ENCODE results near the gene DGKH. TPM values are rescaled to one million over a fixed set of nuclear protein-coding genes. Genes with fewer than 3 reads are reported as not detected.
"Not testable (repeated sequence)": the region's sequence is repeated elsewhere in the genome, so short reads cannot be mapped to it uniquely, and the experiment has no call there.

The DGKH gene
- total RNA-seq, 2 experiments from 2014 or later, result 20.3 to 20.7 TPM

DNA sequence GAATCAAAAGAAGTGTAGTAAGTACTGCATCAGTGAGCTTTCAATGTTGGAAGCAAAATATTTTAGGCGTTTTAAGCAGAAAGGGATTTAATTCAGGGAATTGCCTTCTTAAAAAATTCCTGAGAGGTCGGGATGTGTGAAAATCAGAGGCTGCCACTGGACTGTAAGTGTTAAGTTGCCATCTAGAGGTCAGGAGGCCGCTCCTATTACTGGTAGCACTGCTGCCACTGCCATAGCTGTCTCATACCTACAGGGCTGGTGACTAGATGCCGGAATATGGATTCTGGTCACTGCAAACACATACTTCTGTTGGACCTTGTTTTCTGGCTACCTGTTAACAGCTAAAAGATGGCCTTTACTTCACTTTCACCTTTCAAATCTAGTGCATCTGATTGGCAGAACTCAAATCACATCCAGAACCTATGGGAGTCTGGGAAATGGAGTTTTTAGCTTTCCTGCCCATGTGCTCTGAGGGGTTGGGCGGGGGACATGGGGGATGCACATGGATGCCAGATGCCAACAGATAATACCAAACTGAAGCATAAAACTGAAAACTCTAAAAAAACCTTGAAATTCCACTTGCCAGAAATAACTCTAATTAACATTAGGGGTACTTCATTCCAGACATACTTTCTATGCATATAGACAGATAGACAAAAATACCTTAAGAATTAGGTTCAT is 29.8 kb downstream of the DGKH start:
- Mint-ChIP-seq H3K9me3 (ENCODE audit: insufficient read depth) (no peaks in the 10 kb centered on the region), H3K27ac (no peak overlapping the region), H3K36me3 (ENCODE audit: low read depth) (peaks cover 18% of the 10 kb centered on the region), H3K4me3 (no peak overlapping the region), H3K27me3 (ENCODE audit: low read depth) (no peaks in the 10 kb centered on the region), H3K4me1 (ENCODE audit: low read depth) (no peaks in the 10 kb centered on the region)
- CTCF ChIA-PET, result no interaction called here
- no peak for ATAC-seq
- DNase-seq, result no peak
- POLR2A ChIA-PET, result interaction anchor here (0.7 kb wide), 1 partner anchor 20 kb away, joined by 4 read pairs; no protein-coding TSS in a partner anchor

DNA sequence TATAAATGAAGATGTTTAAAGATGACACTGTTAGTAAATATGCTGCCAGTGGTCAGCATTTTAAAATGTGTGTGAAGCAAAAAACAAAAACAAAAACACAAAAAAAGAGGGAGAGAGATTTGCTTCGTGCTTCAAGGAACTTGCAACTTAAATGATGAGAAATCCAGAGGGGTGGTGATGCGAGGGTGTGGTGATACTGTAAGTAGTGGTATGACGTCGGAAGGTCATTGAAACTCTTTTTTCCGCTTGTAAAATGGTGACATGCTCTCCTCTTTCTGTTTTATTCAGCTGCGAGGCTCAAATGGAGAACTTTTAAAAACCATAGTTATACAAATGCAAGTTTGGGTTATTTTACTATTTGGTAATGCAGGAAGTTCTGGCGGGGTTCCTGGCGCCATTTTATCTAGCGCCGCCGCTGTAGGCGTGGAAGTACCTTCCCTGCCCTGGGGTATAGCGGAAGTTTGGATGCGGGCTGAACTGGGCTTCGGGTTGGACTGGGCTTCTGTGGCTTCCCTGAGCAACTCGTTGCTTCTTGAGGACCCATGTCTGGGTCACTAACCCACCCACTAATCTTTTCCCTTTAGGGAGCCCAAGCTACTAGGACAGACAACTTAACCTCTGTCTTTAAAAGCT is 34.8 kb downstream of the DGKH start:
- CTCF ChIA-PET, result no interaction called here
- Mint-ChIP-seq H3K27ac (no peak overlapping the region), H3K36me3 (ENCODE audit: low read depth) (peaks cover 30% of the 10 kb centered on the region), H3K4me1 (ENCODE audit: low read depth) (no peaks in the 10 kb centered on the region), H3K4me3 (no peak overlapping the region), H3K27me3 (ENCODE audit: low read depth) (no peaks in the 10 kb centered on the region), H3K9me3 (ENCODE audit: insufficient read depth) (no peaks in the 10 kb centered on the region)
- DNase-seq (no peak), ATAC-seq (no peak)
- POLR2A ChIA-PET, result no interaction called here

DNA sequence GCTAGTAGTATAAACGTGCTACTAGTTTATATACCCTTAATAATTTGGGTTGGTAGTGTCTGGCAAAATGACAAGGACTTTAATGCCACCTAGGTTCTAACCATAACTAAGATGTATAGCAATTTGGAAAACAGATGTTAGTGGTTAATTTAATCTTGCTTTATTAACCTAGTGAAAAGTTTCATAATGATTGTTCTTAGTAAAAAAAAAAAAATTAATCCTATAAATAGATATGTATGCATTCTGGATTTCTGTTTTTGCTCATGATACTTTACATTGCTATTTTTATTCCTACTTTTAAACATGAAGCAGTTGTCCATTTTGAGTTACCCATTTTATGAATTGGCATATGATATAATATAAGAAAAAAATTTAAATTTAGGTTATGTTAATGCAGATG is 36.3 kb downstream of the DGKH start:
- H3K9me3 Mint-ChIP-seq (ENCODE audit: insufficient read depth), result no peaks in the 10 kb centered on the region
- H3K4me3 Mint-ChIP-seq, result no peak overlapping the region
- no peak for ATAC-seq
- POLR2A ChIA-PET, result no interaction called here
- no peaks in the 10 kb centered on the region for H3K4me1 Mint-ChIP-seq (ENCODE audit: low read depth)
- CTCF ChIA-PET, result no interaction called here
- H3K36me3 Mint-ChIP-seq (ENCODE audit: low read depth), result peaks cover 31% of the 10 kb centered on the region
- no peak overlapping the region for H3K27ac Mint-ChIP-seq
- no peaks in the 10 kb centered on the region for H3K27me3 Mint-ChIP-seq (ENCODE audit: low read depth)
- DNase-seq, result no peak

DNA sequence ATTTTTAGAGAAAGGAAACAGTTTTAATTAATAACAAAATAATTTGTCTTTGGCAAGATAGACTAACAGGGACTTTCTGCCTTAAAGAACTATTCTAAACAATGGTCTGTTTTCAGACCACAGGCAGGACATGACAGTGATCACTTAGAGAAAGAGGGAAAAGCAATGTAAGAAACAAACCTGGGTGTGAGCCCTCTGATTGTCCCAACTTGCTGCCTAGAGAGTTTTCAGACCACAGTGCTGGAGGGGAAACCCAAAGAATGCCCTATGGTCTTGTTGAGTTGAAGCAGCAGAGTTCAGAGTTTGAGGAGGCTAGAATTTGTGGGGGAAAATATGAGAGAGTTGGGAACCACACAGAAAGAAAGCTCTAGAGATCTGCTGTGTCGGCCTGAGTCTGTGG is 38.1 kb downstream of the DGKH start:
- ChIA-PET CTCF (no interaction called here), POLR2A (no interaction called here)
- Mint-ChIP-seq H3K36me3 (ENCODE audit: low read depth) (peaks cover 31% of the 10 kb centered on the region), H3K27ac (no peak overlapping the region), H3K9me3 (ENCODE audit: insufficient read depth) (no peaks in the 10 kb centered on the region), H3K4me3 (no peak overlapping the region), H3K27me3 (ENCODE audit: low read depth) (no peaks in the 10 kb centered on the region), H3K4me1 (ENCODE audit: low read depth) (no peaks in the 10 kb centered on the region)
- DNase-seq (no peak), ATAC-seq (no peak)

DNA sequence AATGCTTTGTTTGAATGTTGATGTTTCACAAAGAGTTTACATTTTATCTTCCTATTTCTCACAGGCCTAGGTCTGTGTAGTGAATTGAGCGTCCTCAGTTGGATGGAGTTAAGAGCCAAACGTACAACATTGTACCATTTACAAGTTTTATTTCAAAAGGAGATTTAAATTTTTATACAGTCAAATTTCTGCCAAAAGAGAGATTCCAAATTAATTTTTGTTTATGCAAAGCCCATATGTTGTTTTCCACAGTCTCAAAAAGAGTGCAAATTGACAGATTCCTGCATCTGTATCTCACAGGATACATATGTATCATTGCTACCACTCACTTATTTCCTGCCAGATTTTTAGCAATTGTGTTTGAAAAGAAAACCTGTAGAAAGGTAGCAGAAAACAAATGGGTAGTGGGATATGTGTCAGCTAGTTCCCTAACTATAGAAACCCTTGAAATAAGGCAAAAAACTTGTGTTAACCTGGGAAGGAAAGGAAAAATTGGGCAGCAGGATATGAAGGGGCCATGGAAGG is 46.1 kb downstream of the DGKH start:
- CTCF ChIA-PET, result no interaction called here

GRCh38 chr13:42096222-42096621 is 47.8 kb downstream of the DGKH start:
- not testable (repeated sequence) for H3K4me3 Mint-ChIP-seq

More for the DNA sequence above, 46.1 kb downstream of the DGKH start:
- ATAC-seq, result no peak
- no peaks in the 10 kb centered on the region for H3K27me3 Mint-ChIP-seq (ENCODE audit: low read depth)
- no peak overlapping the region for H3K27ac Mint-ChIP-seq
- H3K4me3 Mint-ChIP-seq, result no peak overlapping the region
- no peak for DNase-seq
- no peaks in the 10 kb centered on the region for H3K4me1 Mint-ChIP-seq (ENCODE audit: low read depth)
- H3K9me3 Mint-ChIP-seq (ENCODE audit: insufficient read depth), result no peaks in the 10 kb centered on the region
- POLR2A ChIA-PET, result no interaction called here
- peaks cover 5% of the 10 kb centered on the region for H3K36me3 Mint-ChIP-seq (ENCODE audit: low read depth)

DNA sequence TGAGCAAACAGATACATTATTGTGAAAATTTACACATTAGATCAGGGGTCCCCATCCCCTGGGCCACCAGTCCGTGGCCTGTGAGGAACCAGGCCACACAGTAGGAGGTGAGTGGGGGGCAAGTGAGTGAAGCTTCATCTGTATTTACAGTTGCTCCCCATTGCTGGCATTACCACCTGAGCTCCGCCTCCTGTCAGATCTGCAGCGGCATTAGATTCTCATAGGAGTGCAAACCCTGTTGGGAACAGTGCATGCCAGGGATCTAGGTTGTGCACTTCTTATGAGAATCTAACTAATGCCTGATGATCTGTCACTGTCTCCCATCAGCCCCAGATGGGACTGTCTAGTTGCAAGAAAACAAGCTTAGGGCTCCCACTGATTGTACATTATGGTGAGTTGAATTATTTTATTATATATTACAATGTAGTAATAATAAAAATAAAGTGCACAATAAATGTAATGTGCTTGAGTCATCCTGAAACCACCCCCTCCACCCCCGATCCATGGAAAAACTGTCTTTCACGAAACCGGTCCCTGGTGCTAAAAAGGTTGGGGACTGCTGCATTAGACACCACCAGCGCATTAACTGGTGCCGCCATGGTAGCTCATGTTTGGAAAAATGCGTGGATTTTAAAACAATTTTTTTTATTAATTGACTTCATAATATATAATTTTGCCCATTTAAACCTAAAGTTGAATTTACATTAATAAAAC is 51.7 kb downstream of the DGKH start:
- ATAC-seq, result no peak
- Mint-ChIP-seq H3K4me3 (no peak overlapping the region), H3K36me3 (ENCODE audit: low read depth) (peaks cover 4% of the 10 kb centered on the region), H3K4me1 (ENCODE audit: low read depth) (peaks cover 7% of the 10 kb centered on the region), H3K27ac (no peak overlapping the region), H3K27me3 (ENCODE audit: low read depth) (no peaks in the 10 kb centered on the region), H3K9me3 (ENCODE audit: insufficient read depth) (no peaks in the 10 kb centered on the region)
- ChIA-PET POLR2A (no interaction called here), CTCF (no interaction called here)
- no peak for DNase-seq

More at GRCh38 chr13:42096222-42096621, 47.8 kb downstream of the DGKH start:
- POLR2A ChIA-PET; H3K27ac Mint-ChIP-seq; H3K27me3 Mint-ChIP-seq (ENCODE audit: low read depth); ATAC-seq; H3K36me3 Mint-ChIP-seq (ENCODE audit: low read depth); H3K4me1 Mint-ChIP-seq (ENCODE audit: low read depth); CTCF ChIA-PET; H3K9me3 Mint-ChIP-seq (ENCODE audit: insufficient read depth); DNase-seq: not testable (repeated sequence)

DNA sequence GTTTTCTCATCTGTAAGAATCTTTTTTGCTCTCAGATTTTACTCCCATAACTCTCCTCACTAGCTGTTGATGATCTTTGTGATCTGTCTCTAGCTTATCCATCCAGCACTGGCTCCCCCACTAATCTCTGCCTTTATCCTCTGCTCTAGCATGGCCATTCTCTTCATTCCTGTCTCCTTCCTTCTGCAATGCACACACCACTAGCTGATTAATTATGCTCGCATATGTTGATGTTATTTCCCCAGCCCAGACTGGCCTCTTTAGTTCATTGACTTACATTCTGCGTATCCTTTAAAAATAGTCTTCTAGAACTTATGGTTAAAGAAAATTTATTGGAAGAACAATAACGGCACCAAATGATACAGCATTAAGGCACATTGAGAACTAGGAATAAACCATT is 52.5 kb downstream of the DGKH start:
- H3K4me3 Mint-ChIP-seq, result no peak overlapping the region
- no peak for ATAC-seq
- CTCF ChIA-PET, result no interaction called here

DNA sequence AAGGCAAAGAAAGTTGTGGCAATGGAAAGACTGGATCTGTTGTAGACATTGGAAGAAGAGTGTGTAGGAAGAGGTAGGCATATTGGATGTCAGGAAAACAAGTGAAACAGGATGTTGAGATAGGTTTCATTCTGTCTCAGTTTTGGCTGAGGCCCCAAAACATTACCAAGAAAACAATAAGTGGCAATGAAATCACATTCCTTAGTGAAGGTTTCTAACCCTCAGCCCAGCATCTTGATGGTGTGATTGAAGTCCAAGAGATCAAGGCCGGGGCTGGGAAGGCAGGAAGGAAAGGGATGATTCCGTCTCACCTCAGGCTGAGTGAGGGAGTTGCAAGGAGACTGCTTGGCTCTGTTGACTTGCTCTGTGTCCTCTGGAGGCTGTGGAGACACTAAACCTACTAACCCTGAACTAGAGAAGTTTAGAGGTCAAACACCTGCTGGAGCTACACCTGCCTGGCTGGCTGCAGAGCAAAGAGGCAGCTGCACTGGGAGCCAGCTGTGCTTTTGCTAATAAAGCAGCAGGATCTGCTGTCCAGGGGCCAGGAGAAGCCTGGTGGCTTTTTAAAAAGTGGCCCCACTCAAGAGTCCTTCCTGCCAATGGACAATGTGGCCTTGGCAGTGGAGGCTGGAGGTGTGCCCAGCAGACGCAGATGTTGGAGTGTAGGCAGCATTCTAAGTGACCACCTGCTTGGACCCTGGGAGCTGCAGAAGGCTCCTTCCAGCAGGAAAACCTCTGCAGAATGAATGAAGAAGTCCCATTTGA is 53.6 kb downstream of the DGKH start:
- Mint-ChIP-seq H3K27ac (no peak overlapping the region), H3K27me3 (ENCODE audit: low read depth) (no peaks in the 10 kb centered on the region), H3K9me3 (ENCODE audit: insufficient read depth) (no peaks in the 10 kb centered on the region), H3K4me3 (no peak overlapping the region), H3K4me1 (ENCODE audit: low read depth) (peaks cover 7% of the 10 kb centered on the region), H3K36me3 (ENCODE audit: low read depth) (peaks cover 4% of the 10 kb centered on the region)
- POLR2A ChIA-PET, result no interaction called here
- CTCF ChIA-PET, result no interaction called here
- ATAC-seq, result no peak
- DNase-seq, result no peak

More for the DNA sequence above, 52.5 kb downstream of the DGKH start:
- no peak for DNase-seq
- peaks cover 4% of the 10 kb centered on the region for H3K36me3 Mint-ChIP-seq (ENCODE audit: low read depth)
- H3K9me3 Mint-ChIP-seq (ENCODE audit: insufficient read depth), result no peaks in the 10 kb centered on the region
- H3K4me1 Mint-ChIP-seq (ENCODE audit: low read depth), result peaks cover 7% of the 10 kb centered on the region
- H3K27ac Mint-ChIP-seq, result no peak overlapping the region
- POLR2A ChIA-PET, result no interaction called here
- no peaks in the 10 kb centered on the region for H3K27me3 Mint-ChIP-seq (ENCODE audit: low read depth)

- no peak overlapping the region for H3K4me3 Mint-ChIP-seq
- CTCF ChIA-PET, result no interaction called here
- peaks cover 4% of the 10 kb centered on the region for H3K36me3 Mint-ChIP-seq (ENCODE audit: low read depth)
- ATAC-seq (no peak), DNase-seq (no peak)
- POLR2A ChIA-PET, result no interaction called here
- H3K4me1 Mint-ChIP-seq (ENCODE audit: low read depth), result peaks cover 7% of the 10 kb centered on the region
- no peak overlapping the region for H3K27ac Mint-ChIP-seq
- H3K27me3 Mint-ChIP-seq (ENCODE audit: low read depth), result no peaks in the 10 kb centered on the region
- H3K9me3 Mint-ChIP-seq (ENCODE audit: insufficient read depth), result no peaks in the 10 kb centered on the region
Observed at GRCh38 chr13:42102961-42103865, 54.8 kb downstream of the DGKH start.

DNA sequence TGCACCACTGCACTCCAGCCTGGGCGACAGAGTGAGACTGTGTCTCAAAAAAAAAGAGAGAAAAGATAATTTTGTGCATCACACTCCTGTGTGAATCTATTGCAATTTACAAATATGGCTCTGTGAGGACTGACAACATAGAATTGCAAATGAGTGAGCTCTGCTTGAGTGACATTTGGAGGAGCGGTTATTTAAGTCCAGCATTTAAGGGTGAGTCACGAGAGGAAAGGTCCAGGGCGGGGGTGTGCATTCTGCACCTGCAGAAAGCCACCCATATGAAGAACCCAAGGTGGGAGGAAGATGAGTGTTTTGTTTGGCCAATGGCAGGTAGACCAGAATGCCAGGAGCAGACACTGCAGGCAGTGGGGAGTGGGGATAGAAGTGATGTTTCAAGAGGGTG is 58.5 kb downstream of the DGKH start:
- ChIA-PET POLR2A (no interaction called here), CTCF (interaction anchor here (0.6 to 0.8 kb wide), 2 partner anchors 44 to 439 kb away, joined by 3 read pairs; no protein-coding TSS in a partner anchor)
- Mint-ChIP-seq H3K4me3 (no peak overlapping the region), H3K9me3 (ENCODE audit: insufficient read depth) (no peaks in the 10 kb centered on the region), H3K36me3 (ENCODE audit: low read depth) (peaks cover 4% of the 10 kb centered on the region), H3K4me1 (ENCODE audit: low read depth) (peaks cover 5% of the 10 kb centered on the region), H3K27me3 (ENCODE audit: low read depth) (no peaks in the 10 kb centered on the region), H3K27ac (no peak overlapping the region)
- ATAC-seq (no peak), DNase-seq (no peak)
